MM.1S (cell line): ENCODE data around the gene LMOD3.

ENCODE experiments used
- DNase-seq: peaks from one replicate; pipeline ENCODE4 v3.0.0-alpha.2; 2015
- H2AFZ ChIP-seq: fragments of 300-600 bp; sonication (generic); 2 replicates; pipeline ENCODE4 v1.6.0; 2016; ENCODE audit warnings: antibody characterized with exemption, low read length
- H3F3A ChIP-seq: fragments of 300-600 bp; sonication (generic); 2 replicates; pipeline ENCODE4 v1.6.1; 2016; ENCODE audit warnings: mild to moderate bottlenecking, antibody characterized with exemption, low read length, moderate library complexity, mixed read lengths; ENCODE audit not compliant: insufficient read depth
- H3K27ac ChIP-seq: fragments of 300-600 bp; sonication (generic); 2 replicates; pipeline ENCODE4 v1.5.1; 2016; ENCODE audit warnings: mild to moderate bottlenecking, low read length
- H3K27me3 ChIP-seq: fragments of 300-600 bp; sonication (generic); replicated peaks from 2 replicates; pipeline ENCODE4 v1.6.0; 2016; ENCODE audit warnings: low read length; ENCODE audit not compliant: insufficient read depth
- H3K36me3 ChIP-seq: fragments of 300-600 bp; sonication (generic); replicated peaks from 2 replicates; pipeline ENCODE4 v1.6.1; 2016; ENCODE audit warnings: mild to moderate bottlenecking, low read length, mixed read lengths; ENCODE audit not compliant: insufficient read depth
- H3K4me1 ChIP-seq: fragments of 300-600 bp; sonication (generic); 2 replicates; pipeline ENCODE4 v1.6.1; 2016; ENCODE audit warnings: low read length, mixed read lengths
- H3K4me2 ChIP-seq: fragments of 300-600 bp; sonication (generic); 2 replicates; pipeline ENCODE4 v1.6.0; 2016; ENCODE audit warnings: low read depth, low read length
- H3K4me3 ChIP-seq: fragments of 300-600 bp; sonication (generic); 2 replicates; pipeline ENCODE4 v1.5.1; 2016; ENCODE audit warnings: low read length, mixed read lengths
- H3K79me2 ChIP-seq: fragments of 300-600 bp; sonication (generic); 2 replicates; pipeline ENCODE4 v1.6.1; 2016; ENCODE audit warnings: mixed run types, low read length, mixed read lengths
- H3K9ac ChIP-seq: fragments of 300-600 bp; sonication (generic); 2 replicates; pipeline ENCODE4 v1.6.1; 2016; ENCODE audit warnings: low read length, mixed read lengths
- H3K9me2 ChIP-seq: fragments of 300-600 bp; sonication (generic); replicated peaks from 2 replicates; pipeline ENCODE4 v1.6.1; 2016; ENCODE audit warnings: mild to moderate bottlenecking, low read length, mixed read lengths; ENCODE audit not compliant: insufficient read depth
- H3K9me3 ChIP-seq: fragments of 300-600 bp; sonication (generic); replicated peaks from 2 replicates; pipeline ENCODE4 v1.6.1; 2016; ENCODE audit warnings: mild to moderate bottlenecking, low read length, mixed read lengths; ENCODE audit not compliant: insufficient read depth
- H4K20me1 ChIP-seq: fragments of 300-600 bp; sonication (generic); 2 replicates; pipeline ENCODE4 v1.6.1; 2016; ENCODE audit warnings: mild to moderate bottlenecking, low read length, moderate library complexity, mixed read lengths; ENCODE audit not compliant: insufficient read depth
- CTCF ChIP-seq: fragments of 300-600 bp; sonication (generic); IDR thresholded peaks from 2 replicates; pipeline ENCODE4 v1.5.1; 2016; ENCODE audit warnings: antibody characterized with exemption, low read length, mixed read lengths
- EZH2 ChIP-seq: fragments of 300-600 bp; sonication (generic); optimal IDR thresholded peaks from 2 replicates; pipeline ENCODE3; 2017; ENCODE audit warnings: low read depth, mild to moderate bottlenecking, antibody characterized with exemption, low read length, mixed read lengths
- EZH2phosphoT487 ChIP-seq: fragments of 300-600 bp; sonication (generic); IDR thresholded peaks from 2 replicates; pipeline ENCODE4 v1.6.1; 2018; ENCODE audit warnings: antibody characterized with exemption, low read length

LMOD3 gene

GRCh38 chr3:69126999-69127398, 4.6 kb upstream of the LMOD3 start:
- no peak overlapping the region for H3K9ac ChIP-seq
- no peaks in the 10 kb centered on the region for H3K9me2 ChIP-seq
- no peaks in the 10 kb centered on the region for H3K9me3 ChIP-seq
- no peak overlapping the region for H3K27ac ChIP-seq
- H3K79me2 ChIP-seq: no peaks in the 10 kb centered on the region
- H3K4me3 ChIP-seq: no peak overlapping the region
- no peaks in the 10 kb centered on the region for H3K27me3 ChIP-seq
- H3K4me2 ChIP-seq: no peak overlapping the region
- no peaks in the 10 kb centered on the region for H3K36me3 ChIP-seq
- no peak for TF ChIP-seq CTCF
- no peak for TF ChIP-seq EZH2
- no peak for TF ChIP-seq EZH2phosphoT487
- no peaks in the 10 kb centered on the region for H4K20me1 ChIP-seq
- H2AFZ ChIP-seq: no peak overlapping the region
- no peaks in the 10 kb centered on the region for H3K4me1 ChIP-seq
- DNase-seq: no peak
- H3F3A ChIP-seq: no peaks in the 10 kb centered on the region

- Histone ChIP-seq H3K4me2 (no peak overlapping the region), H3K9me3 (no peaks in the 10 kb centered on the region), H3K36me3 (no peaks in the 10 kb centered on the region), H3K4me1 (no peaks in the 10 kb centered on the region; the same call in 1 of the 2 replicates), H2AFZ (no peak overlapping the region), H3K27me3 (no peaks in the 10 kb centered on the region), H3K79me2 (no peaks in the 10 kb centered on the region), H3K4me3 (no peak overlapping the region), H4K20me1 (no peaks in the 10 kb centered on the region), H3K9ac (no peak overlapping the region), H3F3A (no peaks in the 10 kb centered on the region), H3K27ac (no peak overlapping the region), H3K9me2 (no peaks in the 10 kb centered on the region)
- TF ChIP-seq CTCF: no peak
- TF ChIP-seq EZH2phosphoT487: no peak
- no peak for TF ChIP-seq EZH2
- no peak for DNase-seq
Measured at GRCh38 chr3:69126216-69126615, 3.8 kb upstream of the LMOD3 start.

- H3K9me2 ChIP-seq: no peaks in the 10 kb centered on the region
- no peaks in the 10 kb centered on the region for H4K20me1 ChIP-seq
- H3K9me3 ChIP-seq: no peaks in the 10 kb centered on the region
- no peaks in the 10 kb centered on the region for H3F3A ChIP-seq
- H3K4me3 ChIP-seq: no peak overlapping the region
- H3K4me1 ChIP-seq: peaks cover 3% of the 10 kb centered on the region
- H3K4me2 ChIP-seq: no peak overlapping the region
- no peak overlapping the region for H3K9ac ChIP-seq
- H3K36me3 ChIP-seq: no peaks in the 10 kb centered on the region
- DNase-seq: no peak
- H3K79me2 ChIP-seq: no peaks in the 10 kb centered on the region
- no peak overlapping the region for H2AFZ ChIP-seq
- H3K27me3 ChIP-seq: no peaks in the 10 kb centered on the region
- no peak overlapping the region for H3K27ac ChIP-seq
- TF ChIP-seq CTCF: no peak
- no peak for TF ChIP-seq EZH2phosphoT487
- TF ChIP-seq EZH2: no peak
Measured at GRCh38 chr3:69121950-69122349, 445 bp downstream of the LMOD3 start.
